Measurements from ENCODE around the gene IMMP2L. TPM values are rescaled to one million over a fixed set of nuclear protein-coding genes. Genes with fewer than 3 reads are reported as not detected.

The IMMP2L gene
- total and polyA plus RNA-seq, 2 of the 4 experiments (the other 2 are of a cell fraction) = 5.8 to 9.3 TPM

- Histone ChIP-seq H2AK9ac (replicated peaks; ENCODE audit: low read depth, low read length, poor library complexity) (no peak overlapping the region), H3K36me3 (ENCODE audit: control insufficient read depth, insufficient read depth, low read length) (no peaks in the 10 kb centered on the region), H3K4ac (ENCODE audit: low read depth, low read length) (no peak overlapping the region), H2BK15ac (ENCODE audit: low read depth, low read length) (no peak overlapping the region), H2AFZ (replicated peaks; ENCODE audit: low read length, poor library complexity) (no peak overlapping the region), H3K14ac (replicated peaks; ENCODE audit: low read depth, low read length) (no peak overlapping the region), H4K20me1 (ENCODE audit: insufficient read depth, low read length) (no peaks in the 10 kb centered on the region), H3K9me1 (ENCODE audit: insufficient read depth, low read length) (no peaks in the 10 kb centered on the region), H2BK120ac (ENCODE audit: low read depth, low read length) (no peak overlapping the region), H3K27me3 (ENCODE audit: control insufficient read depth, insufficient read depth, low read length) (no peaks in the 10 kb centered on the region), H4K91ac (ENCODE audit: insufficient read depth, low read depth, low read length) (no peak overlapping the region), H3K9ac (ENCODE audit: low read depth, low read length) (no peak overlapping the region), H3K27ac (ENCODE audit: insufficient read depth, low read length) (no peak overlapping the region), H2AK5ac (ENCODE audit: low read depth, low read length) (no peak overlapping the region), H2BK20ac (ENCODE audit: low read depth, low read length) (no peak overlapping the region), H2BK5ac (ENCODE audit: low read depth, low read length, poor library complexity, severe bottlenecking) (no peak overlapping the region), H3K4me1 (ENCODE audit: control insufficient read depth, insufficient read depth, low read length) (no peaks in the 10 kb centered on the region), H3K4me2 (ENCODE audit: low read depth, low read length) (no peak overlapping the region), H4K8ac (ENCODE audit: low read depth in 2 of 2, low read length in 2 of 2) (no peak overlapping the region), H3K4me3 (ENCODE audit: insufficient read depth, low read depth, low read length) (no peak overlapping the region), H3K9me3 (ENCODE audit: control insufficient read depth, insufficient read depth, low read length) (no peaks in the 10 kb centered on the region), H4K5ac (ENCODE audit: low read depth, low read length) (no peak overlapping the region), H3K56ac (ENCODE audit: extremely low read depth, insufficient read depth, low read length) (no peak overlapping the region), H3K18ac (ENCODE audit: low read depth, low read length) (no peak overlapping the region), H3K23ac (ENCODE audit: low read depth, low read length) (no peak overlapping the region), H3K79me1 (ENCODE audit: low read depth in 1 of 2, low read length in 2 of 2) (no peaks in the 10 kb centered on the region)
- DNase-seq (no peak), ATAC-seq (ENCODE audit: low read depth) (no peak)
- dilution Hi-C loops (cut with HindIII; ENCODE audit: low sequenced_read_pairs, unreplicated experiment) = no loop called here
- in situ Hi-C loops (cut with MboI; ENCODE audit: low sequenced_read_pairs) = no loop called here
- BruUV-seq (replicated peaks) = no TSS peak
- ChIA-PET POLR2A (ENCODE audit: unreplicated experiment) (no interaction called here), CTCF (interaction anchor here (0.6 kb wide), 1 partner anchor 132 kb away, joined by 7 read pairs; no protein-coding TSS in a partner anchor)
- WGBS, 2 experiments (ENCODE audit: extremely low coverage in 2 of 2, insufficient read length in 1 of 2) = no CpG with 5 or more reads among the region's 1 CpG
- TF ChIP-seq ELK1 (IDR thresholded peaks at IDR 0.05; ENCODE audit: borderline replicate concordance, low read depth, low read length) = no peak
- intact Hi-C loops (cut with micrococcal nuclease) = no loop called here
These were observed 48.7 kb downstream of the IMMP2L start for GRCh38 chr7:111513566-111513965.
